Stimulated activated CD8-positive, alpha-beta memory T cell treated with anti-CD3 and anti-CD28 coated beads, Interleukin-4, amount 100 ng/mL, for 24 hours (primary cell): ENCODE results near the gene SLC6A8.
"Not testable (repeated sequence)": the region's sequence is repeated elsewhere in the genome, so short reads cannot be mapped to it uniquely, and the experiment has no call there.

Experiments used
- DNase-seq: peaks from one replicate; pipeline ENCODE4 v3.0.0-alpha.2; 2020; ENCODE audit warnings: low read depth

Gene SLC6A8

DNA sequence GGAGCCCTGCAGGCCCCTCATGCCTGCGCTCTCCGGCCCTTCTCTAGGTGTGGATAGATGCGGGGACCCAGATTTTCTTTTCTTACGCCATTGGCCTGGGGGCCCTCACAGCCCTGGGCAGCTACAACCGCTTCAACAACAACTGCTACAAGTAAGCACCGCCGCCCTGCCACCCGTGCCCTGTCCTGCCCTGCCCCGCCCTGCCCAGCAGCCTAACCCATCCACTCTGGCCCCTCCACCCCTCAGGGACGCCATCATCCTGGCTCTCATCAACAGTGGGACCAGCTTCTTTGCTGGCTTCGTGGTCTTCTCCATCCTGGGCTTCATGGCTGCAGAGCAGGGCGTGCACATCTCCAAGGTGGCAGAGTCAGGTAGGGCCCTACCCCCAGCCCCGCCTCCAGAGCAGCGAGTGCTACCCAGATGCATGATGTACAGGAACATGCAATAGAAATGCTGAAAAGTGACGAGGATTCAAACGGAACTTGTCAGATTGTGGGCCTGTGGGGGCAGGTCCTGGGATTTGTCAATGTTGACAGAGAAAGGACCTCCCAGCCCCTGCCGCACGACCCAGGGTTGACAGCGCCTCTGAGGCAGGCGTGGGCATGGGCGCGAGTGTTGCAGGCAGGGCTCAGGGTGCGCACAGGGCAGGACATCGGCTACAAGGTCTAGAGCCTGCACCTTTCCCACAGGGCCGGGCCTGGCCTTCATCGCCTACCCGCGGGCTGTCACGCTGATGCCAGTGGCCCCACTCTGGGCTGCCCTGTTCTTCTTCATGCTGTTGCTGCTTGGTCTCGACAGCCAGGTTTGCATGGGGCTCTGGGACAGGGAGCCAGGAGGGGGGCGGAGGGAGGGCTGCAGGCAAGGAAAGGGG is 5.7 kb downstream of the SLC6A8 start:
- DNase-seq, result no peak

GRCh38 chrX:153694256-153694655 is 6.5 kb downstream of the SLC6A8 start:
- not testable (repeated sequence) for DNase-seq

GRCh38 chrX:153694687-153695270 is 7.1 kb downstream of the SLC6A8 start:
- DNase-seq, result no peak

DNA sequence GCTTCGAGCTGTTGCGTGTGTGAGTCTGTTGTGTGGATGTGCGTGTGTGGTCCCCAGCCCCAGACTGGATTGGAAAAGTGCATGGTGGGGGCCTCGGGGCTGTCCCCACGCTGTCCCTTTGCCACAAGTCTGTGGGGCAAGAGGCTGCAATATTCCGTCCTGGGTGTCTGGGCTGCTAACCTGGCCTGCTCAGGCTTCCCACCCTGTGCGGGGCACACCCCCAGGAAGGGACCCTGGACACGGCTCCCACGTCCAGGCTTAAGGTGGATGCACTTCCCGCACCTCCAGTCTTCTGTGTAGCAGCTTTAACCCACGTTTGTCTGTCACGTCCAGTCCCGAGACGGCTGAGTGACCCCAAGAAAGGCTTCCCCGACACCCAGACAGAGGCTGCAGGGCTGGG is 8.4 kb downstream of the SLC6A8 start:
- no peak for DNase-seq

DNA sequence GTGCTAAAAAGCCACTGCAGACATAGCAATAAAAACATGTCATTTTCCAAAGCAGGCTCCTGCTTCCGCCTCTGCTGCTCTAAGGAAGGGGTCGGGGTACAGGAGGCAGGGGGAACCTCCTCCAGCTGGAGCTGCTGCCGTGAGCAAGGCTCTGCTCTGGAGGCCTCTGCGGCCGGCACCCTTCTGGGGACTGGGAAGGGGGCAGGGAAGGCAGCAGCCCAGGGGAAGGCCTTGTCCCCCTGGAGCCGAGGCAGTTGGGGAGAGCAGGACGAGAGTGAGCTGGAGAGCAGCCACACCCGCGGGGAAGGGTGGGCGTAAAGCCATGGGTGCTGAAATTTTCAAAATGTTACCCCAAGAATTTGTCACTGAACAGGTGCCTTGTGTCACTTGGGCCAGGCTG is 8.8 kb downstream of the SLC6A8 start:
- not testable (repeated sequence) for DNase-seq

- DNase-seq, result not testable (repeated sequence)
Measured at GRCh38 chrX:153696986-153697722, 9.4 kb downstream of the SLC6A8 start.

GRCh38 chrX:153697924-153698865 is 10.5 kb downstream of the SLC6A8 start:
- no peak for DNase-seq

DNA sequence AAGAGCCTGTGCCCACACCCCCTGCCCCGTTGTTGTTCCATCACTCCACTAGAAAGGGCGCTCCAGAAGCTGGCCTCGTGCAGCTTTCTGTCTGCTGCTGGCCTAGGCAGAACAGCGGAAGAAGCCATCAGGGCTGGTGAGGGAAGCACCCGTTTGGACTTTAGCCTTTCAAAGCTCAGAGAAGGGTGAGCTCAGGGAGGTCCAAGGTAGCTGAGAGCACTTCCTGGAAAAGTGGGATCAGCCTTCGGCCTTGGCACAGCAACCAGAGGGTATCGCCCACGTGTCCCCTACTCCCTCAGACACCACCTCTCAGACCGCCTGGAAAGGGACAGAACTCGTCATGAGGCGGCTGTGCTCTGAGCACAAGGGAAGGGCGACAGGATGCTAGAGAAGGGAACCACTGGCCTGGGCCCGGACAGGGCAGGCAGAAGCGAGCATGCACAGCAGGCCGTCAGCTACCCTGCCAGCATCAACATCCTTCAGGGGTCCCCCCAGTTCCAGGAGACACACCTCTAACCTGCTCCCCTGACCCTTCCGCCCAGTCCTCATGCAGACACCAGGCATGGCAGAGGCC is 11.6 kb downstream of the SLC6A8 start:
- not testable (repeated sequence) for DNase-seq

- DNase-seq, result not testable (repeated sequence)
Measured at GRCh38 chrX:153699784-153700371, 12.2 kb downstream of the SLC6A8 start.

DNA sequence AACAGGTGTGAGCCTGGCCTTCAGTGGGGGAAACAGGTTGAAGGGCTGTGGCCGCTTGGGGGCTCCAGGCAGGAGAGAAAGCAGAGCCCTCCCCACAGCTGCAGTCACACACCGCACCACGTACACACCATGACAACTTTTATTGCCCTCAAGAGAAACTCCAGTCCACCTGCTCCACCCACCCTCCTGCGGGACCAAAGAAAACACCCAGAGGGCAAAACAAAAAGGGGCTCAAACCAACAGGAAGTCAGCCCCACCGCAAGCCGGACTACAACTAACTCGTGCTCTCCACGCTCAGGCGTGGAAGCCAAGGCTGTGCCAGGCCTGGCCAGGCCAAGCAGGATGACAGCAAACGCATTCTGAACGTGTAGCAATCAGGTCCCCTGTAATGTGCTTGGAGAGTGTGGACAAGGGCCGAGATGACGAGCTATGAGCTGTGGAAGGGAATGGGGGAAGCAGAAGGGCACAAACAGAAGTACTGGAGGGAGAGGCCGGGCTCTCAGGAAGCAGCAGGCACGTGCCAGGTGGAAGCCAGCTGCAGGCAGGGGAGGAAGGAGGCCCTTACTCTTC is 12.7 kb downstream of the SLC6A8 start:
- no peak for DNase-seq

DNA sequence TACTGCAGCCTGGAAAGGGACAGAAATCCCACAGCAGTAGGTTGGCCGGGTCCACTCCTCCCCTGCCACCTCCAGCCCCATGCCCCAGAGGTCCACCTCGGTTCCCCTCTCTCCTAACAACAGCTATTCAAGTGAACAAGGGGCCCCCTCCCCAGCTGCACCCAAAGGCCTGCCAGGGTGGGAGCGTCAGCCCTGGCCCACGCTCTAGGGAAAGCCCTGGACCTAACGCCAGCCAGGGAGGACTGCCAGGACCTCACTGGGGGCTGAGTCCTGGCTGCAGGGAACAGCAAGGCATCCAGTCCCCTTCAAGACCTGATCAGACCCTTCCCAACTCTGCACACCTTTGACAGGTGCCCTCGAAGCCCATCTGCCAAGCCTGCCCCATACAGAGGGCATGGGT is 13.2 kb downstream of the SLC6A8 start:
- DNase-seq, result no peak

DNA sequence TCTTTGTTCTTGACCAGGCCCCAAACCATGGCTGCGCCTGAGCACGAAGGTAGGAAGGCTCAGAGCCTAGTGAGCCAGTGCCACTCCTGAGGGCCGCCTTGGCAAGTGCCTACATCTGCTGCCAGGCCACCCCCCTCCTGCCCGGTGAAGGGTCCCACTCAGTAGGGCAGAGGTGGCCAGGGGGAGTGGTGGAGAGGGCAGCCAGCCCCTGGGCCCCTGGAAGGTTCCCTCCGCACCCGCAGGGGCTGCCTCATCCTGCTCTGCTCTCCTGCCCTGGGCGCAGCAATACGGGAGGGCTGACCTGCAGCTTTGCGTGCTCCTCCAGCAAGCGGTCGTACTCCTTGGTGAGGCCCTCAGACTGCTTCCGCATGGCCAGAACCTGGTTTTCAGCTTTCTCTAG is 14.0 kb downstream of the SLC6A8 start:
- no peak for DNase-seq

- no peak for DNase-seq
Measured at GRCh38 chrX:153702336-153703035, 14.8 kb downstream of the SLC6A8 start.

DNA sequence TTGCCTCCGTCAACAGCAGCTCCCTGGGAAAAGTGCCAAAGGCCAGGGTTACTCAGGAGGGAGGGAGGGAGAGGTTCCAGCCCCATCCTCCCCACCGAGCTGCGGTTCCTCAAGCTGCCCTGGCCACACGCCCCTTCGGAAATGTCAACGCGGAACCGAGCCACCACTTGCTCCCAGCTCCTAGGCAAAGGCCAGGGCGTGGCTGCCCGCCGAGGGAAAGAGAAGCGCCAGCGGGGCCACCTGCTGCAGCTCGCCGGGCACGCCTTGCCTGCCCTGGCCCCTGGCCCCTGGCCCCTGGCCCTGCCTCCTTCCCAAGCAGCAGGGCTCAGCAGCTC is 15.3 kb downstream of the SLC6A8 start:
- DNase-seq, result no peak

DNA sequence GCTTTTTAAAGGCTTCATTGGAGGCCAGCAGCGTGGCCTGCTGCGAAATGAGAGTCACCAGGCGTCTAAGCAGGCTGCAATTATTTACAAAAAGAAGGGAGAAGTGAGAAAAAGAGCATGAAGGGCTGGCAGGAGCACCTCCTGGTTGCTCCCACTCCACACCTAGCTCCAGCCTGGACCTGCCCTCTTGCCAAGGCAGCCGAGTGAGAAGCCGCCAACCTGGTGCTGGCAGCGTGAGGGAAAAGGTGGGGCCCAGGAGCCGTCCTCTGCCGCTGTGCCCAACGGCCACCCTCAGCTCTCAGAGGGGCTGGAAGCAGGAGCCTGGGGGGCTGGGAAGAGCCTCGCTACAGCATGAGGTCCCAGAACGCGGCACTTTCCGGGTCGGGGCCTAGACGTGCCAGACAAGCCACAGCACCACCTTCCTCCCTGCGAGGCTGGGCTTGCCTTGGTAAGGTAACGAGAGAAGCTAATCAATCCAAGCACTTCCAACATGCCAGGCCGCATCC is 16.3 kb downstream of the SLC6A8 start:
- no peak for DNase-seq

- DNase-seq, result not testable (repeated sequence)
Measured at GRCh38 chrX:153704631-153705402, 17.1 kb downstream of the SLC6A8 start.

- DNase-seq, result not testable (repeated sequence)
Measured at GRCh38 chrX:153705403-153706060, 17.8 kb downstream of the SLC6A8 start.

GRCh38 chrX:153706799-153707198 is 19.1 kb downstream of the SLC6A8 start:
- no peak for DNase-seq

GRCh38 chrX:153707406-153707805 is 19.7 kb downstream of the SLC6A8 start:
- DNase-seq, result no peak
